Activated CD4-positive, alpha-beta T cell treated with anti-CD3 and anti-CD28 coated beads for 4 hours (primary cell): Measurements from ENCODE around the gene G2E3.
"Not testable (repeated sequence)": the region's sequence is repeated elsewhere in the genome, so short reads cannot be mapped to it uniquely, and the experiment has no call there.

Experiments
- DNase-seq, 2 donors: peaks; one replicate each; pipeline ENCODE4 v3.0.0-alpha.2; 2020

G2E3 gene

GRCh38 chr14:30607156-30607780 is 48.3 kb downstream of the G2E3 start:
- DNase-seq = no peak

GRCh38 chr14:30608533-30609006 is 49.6 kb downstream of the G2E3 start:
- no peak for DNase-seq

- no peak for DNase-seq
Observed at GRCh38 chr14:30610787-30611343, 51.9 kb downstream of the G2E3 start.

GRCh38 chr14:30614155-30614554 is 55.2 kb downstream of the G2E3 start:
- no peak for DNase-seq

GRCh38 chr14:30620178-30620577 is 61.2 kb downstream of the G2E3 start:
- no peak for DNase-seq

GRCh38 chr14:30621354-30621939 is 62.5 kb downstream of the G2E3 start:
- DNase-seq = no peak

- DNase-seq = peak; percentile 90
Observed at GRCh38 chr14:30621940-30622830, 63.2 kb downstream of the G2E3 start, which contains the start of gene SCFD1. TSS of gene SCFD1 (plus strand) at chr14:30622319. CDS start at chr14:30622339, 20 bp downstream.

- no peak for DNase-seq
Observed at GRCh38 chr14:30623412-30624131, 64.6 kb downstream of the G2E3 start.

GRCh38 chr14:30624132-30624423 is 65.1 kb downstream of the G2E3 start:
- DNase-seq = no peak

GRCh38 chr14:30625533-30625932 is 66.6 kb downstream of the G2E3 start:
- no peak for DNase-seq

- not testable (repeated sequence) for DNase-seq
Observed at GRCh38 chr14:30629432-30629831, 70.5 kb downstream of the G2E3 start.

- no peak for DNase-seq
Observed at GRCh38 chr14:30630248-30630647, 71.3 kb downstream of the G2E3 start.

- no peak for DNase-seq
Observed at GRCh38 chr14:30632730-30633129, 73.8 kb downstream of the G2E3 start.

GRCh38 chr14:30638926-30639325 is 80.0 kb downstream of the G2E3 start:
- no peak for DNase-seq

- no peak for DNase-seq
Observed at GRCh38 chr14:30641207-30641606, 82.2 kb downstream of the G2E3 start.

- not testable (repeated sequence) for DNase-seq
Observed at GRCh38 chr14:30644462-30644861, 85.5 kb downstream of the G2E3 start.

GRCh38 chr14:30645600-30645999 is 86.6 kb downstream of the G2E3 start:
- no peak for DNase-seq

GRCh38 chr14:30648471-30648870 is 89.5 kb downstream of the G2E3 start:
- no peak for DNase-seq

GRCh38 chr14:30651937-30652336 is 93.0 kb downstream of the G2E3 start:
- DNase-seq = no peak

- DNase-seq = no peak
Observed at GRCh38 chr14:30655124-30655523, 96.2 kb downstream of the G2E3 start.

GRCh38 chr14:30655658-30656057 is 96.7 kb downstream of the G2E3 start:
- no peak for DNase-seq

GRCh38 chr14:30656190-30656632 is 97.3 kb downstream of the G2E3 start:
- peak; percentile 4 to 13 for DNase-seq

- no peak for DNase-seq
Observed at GRCh38 chr14:30657050-30657449, 98.1 kb downstream of the G2E3 start.
